KMS-11 (cell line): ENCODE measurements around the gene CAGE1.

ENCODE experiments used
- H2AFZ ChIP-seq: fragments of 200-600 bp; sonication (generic); 2 replicates; pipeline ENCODE4 v1.6.1; 2016; ENCODE audit warnings: antibody characterized with exemption, mixed run types, low read depth
- H3K27ac ChIP-seq: fragments of 200-600 bp; sonication (generic); 2 replicates; pipeline ENCODE4 v1.6.1; 2016; ENCODE audit warnings: mild to moderate bottlenecking, mixed run types
- H3K27me3 ChIP-seq: fragments of 200-600 bp; sonication (generic); 2 replicates; pipeline ENCODE4 v1.6.1; 2017; ENCODE audit warnings: mild to moderate bottlenecking, low read depth, mixed run types, moderate library complexity; ENCODE audit not compliant: insufficient read depth
- H3K36me3 ChIP-seq: fragments of 200-600 bp; sonication (generic); 2 replicates; pipeline ENCODE4 v1.6.1; 2017; ENCODE audit warnings: mild to moderate bottlenecking, mixed run types; ENCODE audit not compliant: insufficient read depth
- H3K4me1 ChIP-seq: fragments of 200-600 bp; sonication (generic); 2 replicates; pipeline ENCODE4 v1.6.1; 2016; ENCODE audit warnings: mild to moderate bottlenecking, low read depth, mixed run types; ENCODE audit not compliant: poor library complexity, severe bottlenecking
- H3K4me2 ChIP-seq: fragments of 200-600 bp; sonication (generic); 2 replicates; pipeline ENCODE4 v1.7.0; 2016; ENCODE audit warnings: mild to moderate bottlenecking, mixed run types
- H3K4me3 ChIP-seq: fragments of 200-600 bp; sonication (generic); IDR thresholded peaks from 2 replicates; pipeline ENCODE4 v1.6.1; 2017; ENCODE audit warnings: low read depth, low read length, mixed read lengths; ENCODE audit not compliant: insufficient read depth
- H3K79me2 ChIP-seq: fragments of 200-600 bp; sonication (generic); 2 replicates; pipeline ENCODE4 v1.6.1; 2016; ENCODE audit warnings: low read depth, mixed run types; ENCODE audit not compliant: insufficient read depth
- H3K9ac ChIP-seq: fragments of 200-600 bp; sonication (generic); 2 replicates; pipeline ENCODE4 v1.6.1; 2016; ENCODE audit warnings: mild to moderate bottlenecking, mixed run types
- H4K20me1 ChIP-seq: fragments of 200-600 bp; sonication (generic); 2 replicates; pipeline ENCODE4 v1.6.1; 2016; ENCODE audit warnings: mild to moderate bottlenecking, mixed run types; ENCODE audit not compliant: insufficient read depth
- TF ChIP-seq, protein P1 (sequence below): fragments of 200-600 bp; sonication (generic); conservative IDR thresholded peaks from 2 replicates; pipeline ENCODE4 v1.6.1; 2017; ENCODE audit warnings: low read depth, mild to moderate bottlenecking, antibody characterized with exemption, low read length, moderate library complexity, mixed read lengths

Gene CAGE1

DNA sequence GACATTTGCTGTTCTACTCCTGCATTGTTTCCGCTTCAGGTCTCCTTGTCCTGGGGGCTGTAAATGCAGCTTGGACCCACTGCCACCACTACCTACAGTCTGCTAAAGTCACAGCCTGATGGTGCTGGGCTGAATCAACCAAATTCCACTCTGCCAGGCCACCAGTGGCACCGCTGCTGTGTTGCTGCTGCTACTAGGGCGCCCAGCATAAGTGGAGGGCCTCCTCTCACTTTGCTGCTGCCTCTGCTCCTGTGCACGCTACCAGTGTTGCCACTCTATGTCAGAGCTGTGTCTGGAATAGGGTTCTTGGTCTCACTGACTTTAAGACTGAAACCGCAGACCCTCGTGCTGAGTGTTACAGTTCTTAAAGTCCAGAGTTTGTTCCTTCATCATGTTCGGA lies 75.1 kb downstream of the CAGE1 start:
- H4K20me1 ChIP-seq: no peaks in the 10 kb centered on the region
- no peak overlapping the region for H3K9ac ChIP-seq
- TF ChIP-seq, protein P1, sequence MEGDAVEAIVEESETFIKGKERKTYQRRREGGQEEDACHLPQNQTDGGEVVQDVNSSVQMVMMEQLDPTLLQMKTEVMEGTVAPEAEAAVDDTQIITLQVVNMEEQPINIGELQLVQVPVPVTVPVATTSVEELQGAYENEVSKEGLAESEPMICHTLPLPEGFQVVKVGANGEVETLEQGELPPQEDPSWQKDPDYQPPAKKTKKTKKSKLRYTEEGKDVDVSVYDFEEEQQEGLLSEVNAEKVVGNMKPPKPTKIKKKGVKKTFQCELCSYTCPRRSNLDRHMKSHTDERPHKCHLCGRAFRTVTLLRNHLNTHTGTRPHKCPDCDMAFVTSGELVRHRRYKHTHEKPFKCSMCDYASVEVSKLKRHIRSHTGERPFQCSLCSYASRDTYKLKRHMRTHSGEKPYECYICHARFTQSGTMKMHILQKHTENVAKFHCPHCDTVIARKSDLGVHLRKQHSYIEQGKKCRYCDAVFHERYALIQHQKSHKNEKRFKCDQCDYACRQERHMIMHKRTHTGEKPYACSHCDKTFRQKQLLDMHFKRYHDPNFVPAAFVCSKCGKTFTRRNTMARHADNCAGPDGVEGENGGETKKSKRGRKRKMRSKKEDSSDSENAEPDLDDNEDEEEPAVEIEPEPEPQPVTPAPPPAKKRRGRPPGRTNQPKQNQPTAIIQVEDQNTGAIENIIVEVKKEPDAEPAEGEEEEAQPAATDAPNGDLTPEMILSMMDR: no peak
- H3K27ac ChIP-seq: no peak overlapping the region
- H3K4me2 ChIP-seq: no peak overlapping the region
- no peak overlapping the region for H3K4me3 ChIP-seq
- no peak overlapping the region for H2AFZ ChIP-seq
- peaks cover 10% of the 10 kb centered on the region; the same call in 1 of the 2 replicates for H3K36me3 ChIP-seq
- H3K4me1 ChIP-seq: peaks cover 22% of the 10 kb centered on the region
- H3K27me3 ChIP-seq: no peaks in the 10 kb centered on the region
- peaks cover 35% of the 10 kb centered on the region for H3K79me2 ChIP-seq

DNA sequence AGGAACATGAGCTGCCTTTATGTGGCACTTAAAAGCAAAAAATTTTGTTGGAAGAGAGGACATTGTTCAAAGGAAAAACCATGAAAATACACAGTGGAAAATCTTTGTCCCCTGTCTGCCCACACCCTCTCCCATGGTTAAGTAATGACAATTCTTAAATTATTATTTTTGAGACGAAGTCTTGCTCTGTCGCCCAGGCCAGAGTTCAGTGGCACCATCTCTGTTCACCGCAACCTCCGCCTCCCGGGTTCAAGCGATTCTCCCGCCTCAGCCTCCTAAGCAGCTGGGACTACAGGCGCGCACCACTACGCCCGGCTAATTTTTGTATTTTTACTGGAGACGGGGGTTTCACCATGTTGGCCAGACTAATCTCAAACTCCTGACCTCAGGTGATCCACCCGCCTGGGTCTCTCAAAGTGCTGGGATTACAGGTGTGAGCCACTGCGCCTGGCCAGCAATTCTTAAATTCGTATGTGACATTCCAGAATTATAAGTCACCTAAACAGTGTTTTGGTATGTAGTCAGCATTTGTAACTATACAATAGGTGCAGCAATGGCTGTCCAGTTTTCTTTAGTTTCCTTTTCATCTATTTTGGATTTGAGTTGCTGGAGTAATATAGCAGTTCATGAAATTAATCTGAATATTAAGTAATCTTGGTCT lies 75.9 kb downstream of the CAGE1 start:
- Histone ChIP-seq H3K27me3 (no peaks in the 10 kb centered on the region), H3K4me1 (peaks cover 24% of the 10 kb centered on the region), H3K4me2 (peak overlapping the region; percentile 64; the same call in 1 of the 2 replicates), H2AFZ (peak overlapping the region; percentile 83), H3K36me3 (peaks cover 10% of the 10 kb centered on the region; the same call in 1 of the 2 replicates), H3K4me3 (no peak overlapping the region), H3K79me2 (peaks cover 42% of the 10 kb centered on the region), H3K9ac (peak overlapping the region; percentile 95; the same call in 1 of the 2 replicates), H4K20me1 (no peaks in the 10 kb centered on the region), H3K27ac (peak overlapping the region; percentile 74; the same call in 1 of the 2 replicates)
- TF ChIP-seq, protein P1: no peak

DNA sequence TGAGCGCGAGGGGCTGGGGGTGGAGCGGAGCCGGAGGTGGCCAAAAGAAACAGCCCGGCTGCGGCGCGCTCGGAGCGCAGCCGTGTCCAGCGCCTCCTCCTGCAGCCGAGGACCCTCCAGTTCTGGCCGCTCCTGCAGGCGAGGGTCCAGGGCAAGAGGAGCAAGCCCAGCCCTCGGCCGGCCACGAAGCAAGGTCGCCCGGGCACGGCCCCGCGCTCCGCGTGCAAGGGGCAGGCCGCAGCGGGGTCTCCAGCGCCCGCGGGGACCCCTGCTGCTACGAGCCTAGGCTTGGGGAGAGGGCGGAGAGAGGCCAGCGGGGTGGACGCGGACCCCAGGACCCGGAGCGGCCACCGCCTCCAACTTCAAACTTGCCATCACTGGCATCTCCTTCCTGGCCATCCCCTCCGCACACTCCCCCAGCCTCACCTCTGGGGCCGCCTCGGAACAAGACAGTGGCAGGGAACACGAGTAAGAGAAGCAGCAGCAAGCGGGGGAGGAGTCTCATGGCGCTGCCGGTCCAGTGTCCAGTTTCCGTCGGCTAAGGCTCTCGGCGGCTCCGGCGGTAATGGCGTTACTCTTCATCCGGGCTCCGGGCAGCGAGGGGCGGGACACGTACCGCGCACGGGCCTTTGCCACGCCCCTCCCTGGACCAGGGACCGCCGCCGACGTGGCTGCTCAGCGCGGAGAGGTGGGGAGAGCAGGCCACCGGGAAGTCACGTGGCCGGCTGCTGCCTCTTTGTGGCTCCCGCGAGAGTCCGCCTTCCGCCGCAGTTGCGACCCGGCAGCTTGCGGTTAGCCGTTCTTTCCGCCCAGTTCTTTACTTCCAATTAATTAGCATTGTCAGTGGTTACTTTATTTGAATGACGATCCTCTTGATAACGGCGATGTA lies 76.7 kb downstream of the CAGE1 start, which contains the start of gene SSR1:
TSS of gene SSR1 (minus strand) at position 584 of the 889 bp plus-strand sequence. CDS start at position 505, 79 bp downstream.
- H3K4me2 ChIP-seq: peak within 1 kb of the TSS; percentile 97
- peaks cover 50% of the 10 kb centered on the region for H3K79me2 ChIP-seq
- H3K27me3 ChIP-seq: no peaks in the 10 kb centered on the region
- peak within 1 kb of the TSS; percentile 95 for H3K9ac ChIP-seq
- peaks cover 24% of the 10 kb centered on the region for H3K4me1 ChIP-seq
- peak within 1 kb of the TSS; percentile 83 for H2AFZ ChIP-seq
- peaks cover 10% of the 10 kb centered on the region; the same call in 1 of the 2 replicates for H3K36me3 ChIP-seq
- TF ChIP-seq, protein P1: no peak
- peak within 1 kb of the TSS; percentile 74 for H3K27ac ChIP-seq
- H3K4me3 ChIP-seq: peak within 1 kb of the TSS; percentile 86
- no peaks in the 10 kb centered on the region for H4K20me1 ChIP-seq

DNA sequence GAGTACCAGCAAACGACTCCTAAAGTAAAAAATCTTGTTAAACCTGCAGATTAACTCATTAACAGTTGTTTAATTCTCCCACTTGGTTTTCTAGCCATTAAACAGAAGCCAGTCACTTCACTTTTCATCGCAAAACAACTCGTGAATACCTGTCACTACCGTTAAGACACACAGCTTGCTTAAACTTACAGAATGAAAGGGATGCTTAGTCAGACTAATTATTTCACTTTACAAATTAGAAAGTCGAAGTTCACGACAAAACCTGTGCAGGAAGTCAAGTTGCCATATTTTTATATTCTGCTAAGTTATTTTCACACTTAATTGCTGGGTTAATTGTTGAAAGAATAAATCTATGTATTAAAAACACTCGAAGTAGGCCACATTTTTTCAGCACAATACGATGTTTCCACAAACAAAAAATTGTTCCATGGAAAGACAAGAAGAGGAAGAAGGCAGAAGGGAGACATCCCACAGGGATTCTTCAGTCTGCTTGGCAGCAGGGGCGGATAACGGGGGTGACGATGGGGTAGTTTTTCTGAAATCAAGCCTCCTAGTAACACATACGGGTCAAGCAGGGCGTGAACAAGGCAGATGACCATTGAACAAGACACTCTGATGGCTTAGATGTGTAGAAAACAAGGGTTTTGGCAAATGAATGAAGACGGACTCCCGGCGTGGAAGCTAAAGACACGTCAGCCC lies 77.5 kb downstream of the CAGE1 start:
- Histone ChIP-seq H3K36me3 (peaks cover 13% of the 10 kb centered on the region; the same call in 1 of the 2 replicates), H3K27ac (peak overlapping the region; percentile 74), H3K4me1 (peaks cover 24% of the 10 kb centered on the region), H3K4me2 (peak overlapping the region; percentile 97), H2AFZ (peak overlapping the region; percentile 78), H3K4me3 (peak overlapping the region; percentile 86), H3K27me3 (no peaks in the 10 kb centered on the region), H3K79me2 (peaks cover 58% of the 10 kb centered on the region), H4K20me1 (no peaks in the 10 kb centered on the region), H3K9ac (peak overlapping the region; percentile 95)
- TF ChIP-seq, protein P1: no peak
